GM18951 (cell line): ENCODE data around the gene TEX29.

ENCODE experiments used
- POLR2A ChIP-seq: IDR thresholded peaks from 4 replicates; pipeline ENCODE4 v1.6.1; 2011; ENCODE audit warnings: mild to moderate bottlenecking; ENCODE audit not compliant: insufficient read length, insufficient read depth; ENCODE audit errors: extremely low read depth
- in situ Hi-C: fragments of 300-500 bp; cut with MboI; formaldehyde crosslinking; loops from one replicate; pipeline ENCODE4 v1.12.0; 2022; ENCODE audit warnings: low sequenced_read_pairs, mixed read lengths, inconsistent platforms; ENCODE audit not compliant: unreplicated experiment

The TEX29 gene

DNA sequence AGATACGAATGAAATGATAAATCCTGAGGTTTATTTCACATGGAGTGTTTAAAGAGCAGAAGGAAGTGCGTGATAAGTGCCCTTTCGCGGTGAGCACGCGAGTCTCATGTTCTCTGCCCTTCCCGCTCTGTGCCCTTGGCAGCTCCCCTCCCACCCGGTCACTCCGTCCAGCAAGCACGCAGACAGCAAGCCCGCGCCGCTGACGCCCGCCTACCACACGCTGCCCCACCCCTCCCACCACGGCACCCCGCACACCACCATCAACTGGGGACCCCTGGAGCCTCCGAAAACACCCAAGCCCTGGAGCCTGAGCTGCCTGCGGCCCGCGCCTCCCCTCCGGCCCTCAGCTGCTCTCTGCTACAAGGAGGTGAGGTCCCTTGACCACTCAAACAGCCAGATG, 37.4 kb upstream of the TEX29 start:
- in situ Hi-C loops = no loop called here
- TF ChIP-seq POLR2A = no peak

GRCh38 chr13:111283457-111283856, 37.0 kb upstream of the TEX29 start:
- in situ Hi-C loops = no loop called here
- no peak for TF ChIP-seq POLR2A

GRCh38 chr13:111283991-111284390, 36.5 kb upstream of the TEX29 start:
- TF ChIP-seq POLR2A = no peak
- in situ Hi-C loops = no loop called here

DNA sequence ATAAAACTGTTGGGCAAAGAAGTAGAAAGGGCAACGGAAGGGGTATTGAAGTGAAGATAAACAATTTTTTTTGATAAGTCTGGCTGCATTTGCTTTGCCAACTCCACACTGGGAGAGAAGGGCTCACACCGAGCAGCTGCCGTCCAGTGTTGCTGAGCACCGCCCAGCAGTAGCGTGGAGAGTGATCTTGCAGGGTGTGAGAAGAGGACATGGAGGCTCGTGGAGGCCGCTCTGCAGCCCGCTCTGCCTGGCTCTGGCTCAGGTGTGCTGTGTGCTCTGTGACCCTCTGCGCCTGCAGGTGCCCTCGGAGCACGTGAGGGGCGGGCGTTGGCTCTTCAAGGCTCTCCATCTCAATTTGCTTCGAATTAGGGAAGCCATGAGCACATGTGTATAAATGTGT, 35.9 kb upstream of the TEX29 start:
- in situ Hi-C loops = no loop called here
- TF ChIP-seq POLR2A = no peak

DNA sequence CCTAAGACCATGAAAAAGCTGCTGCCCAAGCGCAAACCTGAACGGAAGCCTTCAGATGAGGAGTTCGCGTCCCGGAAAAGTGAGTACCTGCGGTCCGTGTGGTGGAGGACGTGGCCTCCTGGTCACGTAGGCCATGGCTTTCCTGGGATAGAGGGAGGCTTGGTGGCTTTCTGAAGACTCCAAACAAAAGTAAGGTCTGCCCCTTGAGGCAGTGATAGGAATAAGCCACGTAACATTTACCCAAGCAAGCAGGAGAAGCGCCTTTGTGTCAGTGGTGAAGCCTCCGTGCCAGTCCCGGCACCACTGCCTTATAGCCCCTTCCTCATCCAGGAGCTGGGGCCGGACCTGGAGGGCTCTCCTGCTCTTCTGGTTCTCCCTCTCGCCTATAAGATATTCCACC, 34.3 kb upstream of the TEX29 start:
- no peak for TF ChIP-seq POLR2A
- in situ Hi-C loops = no loop called here

GRCh38 chr13:111286749-111287148, 33.7 kb upstream of the TEX29 start:
- TF ChIP-seq POLR2A = no peak
- in situ Hi-C loops = no loop called here

DNA sequence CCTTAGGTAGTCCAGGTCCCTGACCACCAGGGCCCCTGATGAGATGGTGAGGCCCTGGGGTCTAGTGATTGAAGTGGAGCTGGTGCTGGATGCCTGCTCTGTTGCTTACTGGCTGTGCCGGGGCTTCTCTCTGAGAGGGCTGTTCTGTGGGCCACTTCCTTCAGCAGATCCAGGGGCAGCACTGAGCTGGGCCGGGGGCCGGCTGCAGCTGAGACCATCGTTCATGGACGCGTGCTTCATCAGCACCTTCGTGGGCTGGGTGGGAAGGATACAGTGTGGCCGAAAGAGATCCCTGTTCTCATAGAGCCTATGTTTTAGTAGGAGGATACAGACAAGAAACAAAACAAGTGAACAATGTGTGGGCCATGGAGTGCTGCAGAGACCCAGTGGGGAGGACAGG, 33.2 kb upstream of the TEX29 start:
- no peak for TF ChIP-seq POLR2A
- in situ Hi-C loops = no loop called here

DNA sequence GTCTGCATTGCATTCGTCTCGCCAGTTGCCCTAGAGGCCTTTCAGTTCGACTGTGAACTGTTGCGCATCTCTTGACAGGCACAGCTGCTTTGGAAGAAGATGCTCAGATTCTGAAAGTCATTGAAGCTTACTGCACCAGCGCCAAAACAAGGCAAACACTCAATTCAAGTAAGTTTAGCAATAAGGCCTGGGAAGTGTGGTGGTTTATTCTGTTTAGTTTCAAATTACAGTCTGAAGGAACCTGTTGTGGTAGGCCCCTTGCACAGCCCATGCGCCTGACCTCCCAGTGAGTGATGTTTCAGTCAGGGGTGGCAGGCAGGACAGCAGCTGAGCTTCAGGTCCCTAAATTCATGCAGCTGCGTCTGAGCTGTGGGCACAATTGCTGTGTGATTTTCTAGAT, 32.2 kb upstream of the TEX29 start:
- TF ChIP-seq POLR2A = no peak
- in situ Hi-C loops = no loop called here

DNA sequence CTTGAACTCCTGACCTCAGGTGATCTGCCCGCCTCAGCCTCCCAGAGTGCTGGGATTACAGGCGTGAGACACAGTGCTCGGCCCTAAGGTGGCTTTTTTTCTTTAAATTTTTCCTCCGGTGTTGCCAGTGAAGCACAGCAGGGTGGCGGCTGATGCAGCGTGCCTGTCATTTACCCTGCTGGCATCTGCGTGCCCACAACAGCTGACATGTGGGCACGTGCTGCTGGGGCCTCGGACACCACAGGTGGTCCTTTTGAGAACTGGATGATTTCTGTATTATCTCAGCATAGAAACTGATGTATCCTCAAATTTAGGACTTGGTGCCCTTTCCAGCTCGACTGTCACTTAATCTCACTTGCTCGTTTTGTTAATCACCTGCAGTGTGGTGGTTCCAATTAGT, 31.2 kb upstream of the TEX29 start:
- TF ChIP-seq POLR2A = no peak
- in situ Hi-C loops = no loop called here

- in situ Hi-C loops = no loop called here
- no peak for TF ChIP-seq POLR2A
Measured at GRCh38 chr13:111291908-111292307, 28.5 kb upstream of the TEX29 start.

GRCh38 chr13:111292710-111293485, 27.5 kb upstream of the TEX29 start:
- in situ Hi-C loops = no loop called here

DNA sequence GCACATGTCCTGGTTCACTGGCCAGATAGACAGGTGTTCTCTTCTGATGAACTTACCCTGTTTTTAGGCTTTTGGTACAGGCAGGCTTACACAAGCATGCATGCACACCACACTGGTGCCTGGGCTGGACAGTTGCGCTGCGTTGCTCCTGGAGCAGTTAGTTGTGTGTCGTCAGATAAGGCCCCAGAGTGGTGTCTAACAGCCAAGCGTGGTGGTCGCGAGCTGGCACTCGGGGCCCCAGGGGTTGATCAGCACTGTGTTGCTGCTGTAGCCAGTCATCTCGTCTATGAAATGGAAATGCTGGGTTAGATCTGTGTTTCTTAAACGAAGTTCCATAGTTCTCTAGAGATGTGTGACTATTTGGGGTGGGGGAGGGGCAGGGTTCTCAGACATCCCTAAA, 24.6 kb upstream of the TEX29 start:
- in situ Hi-C loops = no loop called here
- TF ChIP-seq POLR2A = no peak

More at GRCh38 chr13:111292710-111293485, 27.5 kb upstream of the TEX29 start:
- no peak for TF ChIP-seq POLR2A

- no peak for TF ChIP-seq POLR2A
- in situ Hi-C loops = no loop called here
Measured at GRCh38 chr13:111296417-111296816, 24.0 kb upstream of the TEX29 start.

DNA sequence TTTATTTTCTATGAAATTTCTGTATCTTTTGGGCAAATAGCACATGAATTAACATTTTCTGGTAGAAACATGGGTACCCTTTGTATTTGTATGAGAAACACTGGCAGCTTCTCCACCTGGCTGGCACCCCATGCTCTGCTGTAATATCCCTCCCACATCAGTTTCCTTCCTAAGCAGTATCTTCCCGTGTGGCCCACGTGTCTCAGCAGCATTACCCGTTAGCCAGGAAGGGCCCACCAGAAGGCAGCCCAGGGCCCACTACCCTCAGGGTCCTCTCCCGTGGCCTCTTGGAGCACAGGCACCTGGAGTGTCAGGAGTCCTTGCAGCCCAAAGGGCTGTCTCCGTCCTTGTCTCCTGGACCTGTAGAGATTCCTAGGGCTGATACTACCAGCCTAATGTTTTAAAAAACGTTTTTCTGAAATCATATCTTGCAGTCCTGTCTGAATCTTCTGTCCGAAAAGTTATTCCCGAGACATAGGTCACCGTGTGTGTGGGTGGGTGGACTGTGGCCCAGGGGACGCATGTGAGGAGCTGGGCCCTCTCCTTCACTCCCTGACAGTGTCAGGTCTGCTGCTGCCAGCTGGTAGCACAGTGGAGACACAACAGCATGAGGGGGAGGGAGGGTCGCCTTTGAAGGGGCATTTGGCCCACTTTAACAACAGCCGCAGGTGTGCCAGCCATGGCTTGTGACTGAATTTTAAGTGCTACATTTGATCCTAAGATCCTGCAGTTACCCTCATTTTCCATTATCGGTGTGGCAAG, 22.0 kb upstream of the TEX29 start:
- in situ Hi-C loops = no loop called here
- no peak for TF ChIP-seq POLR2A

GRCh38 chr13:111302045-111302726, 18.3 kb upstream of the TEX29 start:
- in situ Hi-C loops = no loop called here
- TF ChIP-seq POLR2A = peak; percentile 2
